T-helper 2 cell treated with Interferon-gamma antibody and Interleukin-4, amounts not matched to agents 5 μg/mL and 100 μg/mL, for 36 hours (primary cell): ENCODE measurements around the gene FCER2.
A peak's percentile ranks its signal among the peaks of the same experiment; 100 is the strongest.

Experiments
- DNase-seq: peaks from one replicate; pipeline ENCODE4 v3.0.0; 2021; ENCODE audit warnings: low spot score
- H3K27ac Mint-ChIP-seq: one replicate; pipeline ENCODE4 v1.8.0; 2021; ENCODE audit warnings: mild to moderate bottlenecking, mixed read lengths
- H3K27me3 Mint-ChIP-seq: one replicate; pipeline ENCODE4 v1.8.0; 2021; ENCODE audit warnings: low read depth, mixed read lengths
- H3K36me3 Mint-ChIP-seq: one replicate; pipeline ENCODE4 v1.8.0; 2021; ENCODE audit warnings: low read depth, mixed read lengths
- H3K4me1 Mint-ChIP-seq: one replicate; pipeline ENCODE4 v1.8.0; 2021; ENCODE audit warnings: low read depth, mixed read lengths
- H3K4me3 Mint-ChIP-seq: one replicate; pipeline ENCODE4 v1.8.0; 2022; ENCODE audit warnings: mild to moderate bottlenecking, moderate library complexity, mixed read lengths
- H3K9me3 Mint-ChIP-seq: one replicate; pipeline ENCODE4 v1.8.0; 2021; ENCODE audit warnings: mixed read lengths

The FCER2 gene

GRCh38 chr19:7638802-7639465 is 63.0 kb downstream of the FCER2 start:
- peaks cover 22% of the 10 kb centered on the region for H3K36me3 Mint-ChIP-seq
- no peaks in the 10 kb centered on the region for H3K9me3 Mint-ChIP-seq
- no peak overlapping the region for H3K27ac Mint-ChIP-seq
- no peak for DNase-seq
- H3K4me1 Mint-ChIP-seq, result peaks cover 15% of the 10 kb centered on the region
- peak overlapping the region; percentile 62 for H3K4me3 Mint-ChIP-seq
- H3K27me3 Mint-ChIP-seq, result no peaks in the 10 kb centered on the region
